Germinal center (tissue), 1 donor: Measurements from ENCODE around the gene LTA4H.

Experiments used
- DNase-seq: peaks from one replicate; pipeline ENCODE4 v3.0.0; 2012; ENCODE audit warnings: mixed read lengths, low spot score

Gene LTA4H

GRCh38 chr12:96057986-96058553 is 22.7 kb upstream of the LTA4H start:
- DNase-seq: no peak

GRCh38 chr12:96056646-96057455 is 21.5 kb upstream of the LTA4H start:
- DNase-seq: no peak

- no peak for DNase-seq
Observed at GRCh38 chr12:96054244-96054610, 18.8 kb upstream of the LTA4H start.

- no peak for DNase-seq
Observed at GRCh38 chr12:96053476-96054243, 18.3 kb upstream of the LTA4H start.

- no peak for DNase-seq
Observed at GRCh38 chr12:96051756-96052485, 16.5 kb upstream of the LTA4H start.

GRCh38 chr12:96050139-96050538 is 14.8 kb upstream of the LTA4H start:
- no peak for DNase-seq

GRCh38 chr12:96049101-96049500 is 13.7 kb upstream of the LTA4H start:
- DNase-seq: no peak

GRCh38 chr12:96048393-96048969 is 13.1 kb upstream of the LTA4H start:
- no peak for DNase-seq

- no peak for DNase-seq
Observed at GRCh38 chr12:96047229-96048211, 12.1 kb upstream of the LTA4H start.

- DNase-seq: no peak
Observed at GRCh38 chr12:96046543-96047228, 11.3 kb upstream of the LTA4H start.

- no peak for DNase-seq
Observed at GRCh38 chr12:96045566-96045965, 10.2 kb upstream of the LTA4H start.

GRCh38 chr12:96044943-96045290 is 9.5 kb upstream of the LTA4H start:
- DNase-seq: no peak

GRCh38 chr12:96044017-96044942 is 8.9 kb upstream of the LTA4H start:
- peak; percentile 36 for DNase-seq

GRCh38 chr12:96041181-96041580 is 5.8 kb upstream of the LTA4H start:
- DNase-seq: no peak

- DNase-seq: no peak
Observed at GRCh38 chr12:96040305-96041133, 5.1 kb upstream of the LTA4H start.

GRCh38 chr12:96039516-96039915 is 4.1 kb upstream of the LTA4H start:
- DNase-seq: no peak

GRCh38 chr12:96036765-96037455 is 1.5 kb upstream of the LTA4H start:
- no peak for DNase-seq
